Frontal cortex (tissue), 1 donor: ENCODE measurements around the gene AJUBA. TPM values are rescaled to one million over a fixed set of nuclear protein-coding genes. Genes with fewer than 3 reads are reported as not detected.

Experiments used
- total RNA-seq: library from RNA; depleted of rRNA; stranded (reverse); fragments of >200 nt; gene quantifications from one replicate; pipeline ENCODE4 v1.2.3, GENCODE V29; 2014

Gene AJUBA
- total RNA-seq, 1 donor from 2014 or later = 4.5 TPM

Other genes starting within 250 kb of the AJUBA start
- gene OXA1L, start 215.9 kb downstream of the AJUBA start, total RNA-seq = 28.9 TPM
- 2.0 TPM for gene SLC7A7, start 167.1 kb downstream of the AJUBA start, total RNA-seq
- gene MRPL52, start 152.7 kb downstream of the AJUBA start, total RNA-seq = 13.9 TPM
- gene MMP14, start 146.0 kb downstream of the AJUBA start, total RNA-seq = 6.9 TPM
- 2.9 TPM for gene LRP10, start 110.8 kb downstream of the AJUBA start, total RNA-seq
- gene REM2, start 99.3 kb downstream of the AJUBA start, total RNA-seq = 2.4 TPM
- 73.4 TPM for gene RBM23, start 63.4 kb downstream of the AJUBA start, total RNA-seq
- gene PRMT5, start 53.2 kb downstream of the AJUBA start, total RNA-seq = 61.1 TPM
- gene HAUS4, start 25.5 kb downstream of the AJUBA start, total RNA-seq = 23.2 TPM
- gene C14orf93, start 27.6 kb upstream of the AJUBA start, total RNA-seq = 4.5 TPM
- 194 TPM for gene PSMB5, start 52.3 kb upstream of the AJUBA start, total RNA-seq
- under 0.01 TPM for gene PSMB11, start 59.7 kb upstream of the AJUBA start, total RNA-seq
- 9.4 TPM for gene CDH24, start 75.0 kb upstream of the AJUBA start, total RNA-seq
- 73.0 TPM for gene ACIN1, start 112.6 kb upstream of the AJUBA start, total RNA-seq
- gene C14orf119, start 113.0 kb upstream of the AJUBA start, total RNA-seq = 22.0 TPM
- gene CIROP, start 122.4 kb upstream of the AJUBA start, total RNA-seq = not detected
- gene CEBPE, start 136.7 kb upstream of the AJUBA start, total RNA-seq = not detected
- gene SLC7A8, start 201.1 kb upstream of the AJUBA start, total RNA-seq = 4.1 TPM